ENCODE results near the gene ZNF629.

Gene ZNF629

DNA sequence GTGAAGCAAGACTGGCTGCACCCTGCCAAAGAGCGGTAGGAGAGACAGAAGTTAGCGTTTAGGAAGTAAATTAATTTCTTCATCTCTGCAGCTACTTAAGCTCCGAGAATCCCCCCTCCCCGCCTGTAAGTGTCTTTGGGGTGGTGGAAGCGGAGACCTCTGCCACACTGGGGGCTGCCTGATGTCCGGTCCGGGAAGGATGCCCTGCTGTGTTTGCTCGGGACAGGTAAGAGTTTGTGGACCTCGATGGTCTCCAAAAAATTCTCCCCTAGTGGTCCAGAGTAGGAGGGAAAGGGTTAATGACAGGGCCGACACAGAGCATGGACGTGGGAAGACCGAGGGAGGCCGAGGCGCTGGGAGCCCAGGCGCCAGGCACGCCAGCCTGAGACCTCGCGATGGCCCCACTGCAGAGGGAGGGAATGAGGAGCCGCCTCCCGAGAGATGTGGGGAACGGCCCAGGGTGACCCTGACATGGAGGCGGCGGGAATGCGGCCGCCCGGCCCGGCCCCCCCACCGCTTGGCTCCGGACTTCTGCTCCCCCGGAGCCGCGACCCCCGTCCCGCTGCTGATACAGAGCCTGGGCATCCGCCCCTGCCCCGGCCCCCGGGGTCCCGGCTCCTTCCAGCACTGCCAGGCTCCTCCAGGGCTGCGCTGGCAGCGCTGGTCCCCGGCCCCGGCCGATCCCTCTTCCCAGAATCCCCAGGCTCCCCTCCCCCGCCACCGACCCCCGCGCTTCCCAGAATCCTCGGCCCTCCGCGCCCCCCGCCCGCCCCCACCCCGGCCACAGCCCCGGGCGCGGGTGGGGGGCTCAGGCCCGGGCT lies 680 bp downstream of the ZNF629 start:
- no peak for DNase-seq (ENCODE audit: low read depth)

DNA sequence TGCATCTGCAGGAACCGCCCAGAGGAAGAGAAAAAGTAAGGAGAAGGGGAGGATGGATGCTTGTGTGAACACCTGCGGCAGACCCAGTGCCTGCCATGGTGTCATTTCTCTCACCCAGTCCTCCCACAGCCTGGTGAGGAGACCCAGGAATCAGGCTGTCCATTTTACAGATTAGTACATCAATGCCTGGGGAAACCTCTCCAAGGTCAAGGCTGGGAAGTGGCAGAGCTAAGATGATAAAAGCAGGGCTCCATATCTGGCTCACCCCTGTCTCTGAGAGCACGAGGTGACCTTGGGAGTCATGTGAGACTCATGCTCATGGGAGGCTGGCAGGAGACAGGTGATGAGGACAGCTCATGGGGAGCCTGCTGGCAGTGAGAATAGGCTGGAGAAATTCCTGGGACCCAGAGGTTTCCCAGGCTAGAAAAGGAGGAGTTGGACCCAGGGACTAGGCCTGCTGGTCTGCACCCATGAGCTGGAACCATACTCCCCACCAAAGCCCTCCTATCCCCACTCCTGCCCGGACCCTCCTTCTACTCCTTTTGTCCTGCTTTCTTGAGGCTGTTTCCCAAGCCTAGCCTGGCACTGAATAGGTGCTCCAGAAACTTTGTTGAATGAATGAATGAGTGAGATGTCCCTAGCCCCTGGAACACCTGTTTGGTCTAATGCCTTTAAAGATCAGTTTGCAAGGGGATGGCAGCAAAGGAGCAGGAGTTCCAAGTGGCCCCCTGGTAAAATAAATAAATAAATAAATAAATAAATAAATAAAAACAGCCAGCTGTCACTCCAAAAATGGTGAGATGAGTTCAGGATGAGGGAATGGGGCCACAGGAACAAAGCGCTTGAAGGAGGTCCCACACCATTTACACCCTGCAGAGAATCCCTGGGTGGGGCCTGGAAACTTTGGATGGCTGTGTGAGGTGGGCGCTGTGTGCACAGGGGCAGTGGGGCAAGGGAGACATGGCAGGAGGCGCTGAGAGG lies 1.6 kb downstream of the ZNF629 start:
- DNase-seq (ENCODE audit: low read depth), result no peak

DNA sequence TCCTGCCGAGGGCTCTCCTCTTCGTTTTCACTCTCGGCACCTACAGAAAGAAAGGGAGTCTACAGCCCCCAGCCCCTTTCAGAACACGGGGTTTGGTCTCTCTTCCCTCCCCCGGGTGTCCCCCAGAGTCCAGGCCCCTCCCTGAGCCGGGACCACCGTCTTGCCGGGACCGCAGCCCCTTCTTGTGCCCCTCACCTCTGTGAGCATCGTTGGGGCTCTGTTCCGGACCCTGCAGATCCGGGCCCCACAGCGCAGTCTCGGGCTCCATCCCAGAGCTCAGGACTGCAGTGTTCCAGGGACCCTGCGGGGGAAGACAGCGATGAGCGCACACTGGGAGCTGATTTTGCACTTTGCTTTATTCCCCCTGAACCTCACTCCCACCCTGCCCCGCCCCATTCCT lies 2.8 kb downstream of the ZNF629 start:
- DNase-seq (ENCODE audit: low read depth), result no peak

GRCh38 chr16:30783280-30784109 lies 3.5 kb downstream of the ZNF629 start:
- DNase-seq (ENCODE audit: low read depth), result no peak

DNA sequence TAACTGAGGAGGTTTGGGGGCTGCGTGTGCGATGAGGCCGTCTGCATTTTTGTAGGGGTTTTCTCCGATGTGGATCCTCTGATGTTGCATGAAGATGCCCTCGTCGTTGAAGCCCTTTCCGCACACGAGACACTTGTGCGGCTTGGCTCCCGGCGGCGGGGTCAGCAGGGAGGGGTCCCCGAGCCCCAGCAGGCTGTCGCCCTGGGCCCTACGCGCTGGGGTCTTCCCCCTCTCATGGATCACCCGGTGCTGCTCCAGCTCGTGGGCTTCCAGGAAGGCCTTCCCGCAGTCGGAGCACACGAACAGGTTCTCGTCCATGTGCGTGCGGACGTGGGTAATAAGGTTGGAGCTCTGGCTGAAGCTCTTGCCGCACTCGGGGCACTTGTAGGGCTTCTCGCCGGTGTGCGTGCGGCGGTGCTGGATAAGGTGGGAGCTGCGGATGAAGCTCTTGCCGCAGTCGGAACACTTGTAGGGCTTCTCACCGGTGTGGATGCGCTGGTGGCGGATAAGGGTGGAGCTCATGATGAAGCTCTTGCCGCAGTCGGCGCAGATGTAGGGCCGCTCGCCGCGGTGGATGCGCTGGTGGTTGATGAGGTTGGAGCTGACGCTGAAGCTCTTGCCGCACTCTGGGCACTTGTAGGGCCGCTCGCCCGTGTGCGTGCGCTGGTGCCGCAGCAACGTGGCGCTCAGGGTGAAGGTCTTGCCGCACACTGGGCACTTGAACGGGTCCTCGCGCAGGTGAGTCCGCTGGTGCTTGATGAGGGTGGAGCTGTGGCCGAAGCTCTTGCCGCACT lies 4.3 kb downstream of the ZNF629 start:
- no peak for DNase-seq (ENCODE audit: low read depth)

GRCh38 chr16:30780549-30780948 lies 6.5 kb downstream of the ZNF629 start:
- DNase-seq (ENCODE audit: low read depth), result no peak

GRCh38 chr16:30780021-30780420 lies 7.0 kb downstream of the ZNF629 start:
- no peak for DNase-seq (ENCODE audit: low read depth)

- no peak for DNase-seq (ENCODE audit: low read depth)
Observed at GRCh38 chr16:30779596-30779995, 7.4 kb downstream of the ZNF629 start.

- DNase-seq (ENCODE audit: low read depth), result no peak
Observed at GRCh38 chr16:30778549-30779244, 8.3 kb downstream of the ZNF629 start.

DNA sequence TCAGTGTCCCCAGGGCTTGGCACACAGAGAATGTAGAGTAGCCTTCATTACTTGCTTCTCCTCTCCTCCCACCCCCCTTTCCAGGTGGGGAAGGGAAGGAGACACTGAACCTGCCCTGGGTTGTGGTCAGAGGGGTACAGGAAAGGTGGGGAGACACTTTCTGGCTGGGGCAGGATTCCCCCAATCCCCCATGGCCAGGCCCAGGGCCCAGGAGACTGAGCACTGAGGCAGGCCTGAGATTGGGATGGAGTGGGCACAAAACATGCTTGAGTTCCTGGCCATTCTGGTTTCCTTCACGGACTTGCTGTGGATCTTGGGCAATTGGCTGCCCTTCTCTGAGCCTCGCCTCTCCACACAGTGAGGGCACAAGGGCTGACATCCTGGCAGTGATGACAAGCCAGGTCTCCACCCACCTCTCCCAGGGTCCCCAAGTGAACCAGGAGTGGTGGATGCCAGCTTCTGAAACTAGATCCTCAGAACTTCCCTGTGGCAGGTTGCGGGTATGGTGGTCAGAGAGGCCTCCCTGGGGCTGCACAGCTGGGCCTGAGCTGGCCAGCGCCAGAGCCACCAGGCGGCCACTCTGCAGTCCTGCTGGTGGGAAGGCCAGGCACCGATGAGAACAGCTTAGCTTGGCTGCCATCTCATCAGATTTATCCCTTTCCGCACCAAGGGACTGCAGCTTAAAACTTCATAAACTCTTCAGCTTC lies 9.3 kb downstream of the ZNF629 start:
- no peak for DNase-seq (ENCODE audit: low read depth)

DNA sequence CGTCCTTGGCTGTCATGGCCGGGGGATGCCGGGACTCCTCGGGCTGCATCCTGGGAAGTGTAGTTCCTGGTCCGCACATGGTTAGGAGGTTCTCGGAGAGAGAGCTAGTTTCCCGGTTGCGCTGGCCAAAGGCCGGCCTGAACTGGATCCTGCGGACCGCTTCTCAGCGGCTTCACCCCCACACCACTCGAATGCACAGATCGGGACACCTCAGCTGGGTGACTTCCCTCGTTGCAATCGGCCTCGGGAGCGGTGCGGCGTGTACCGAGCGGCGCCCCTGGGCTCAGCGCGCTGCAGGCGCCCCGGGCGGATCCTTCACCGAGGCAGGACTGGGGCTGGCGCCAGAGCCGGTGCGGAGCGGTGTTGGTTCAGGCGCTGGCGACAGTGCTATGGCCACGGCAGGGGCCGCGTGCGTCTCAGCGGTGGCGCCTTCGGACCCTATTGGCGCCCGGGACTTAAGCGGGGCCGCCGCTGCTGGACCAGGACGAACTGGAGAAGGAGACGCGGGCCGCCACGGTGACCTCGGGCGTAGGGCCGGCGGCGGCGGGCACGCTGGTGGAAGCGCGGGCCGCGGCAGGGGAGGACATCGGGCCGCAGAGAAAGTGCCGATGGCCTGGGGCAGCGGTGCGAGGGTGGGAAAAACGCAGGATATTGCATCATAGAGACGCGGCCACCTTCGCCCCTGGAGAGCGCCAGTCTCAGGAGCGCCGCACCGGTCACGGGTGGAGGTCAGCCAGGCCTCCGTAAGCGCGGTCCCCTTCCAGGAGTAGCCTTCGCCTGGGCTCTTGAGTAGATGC lies 11.4 kb downstream of the ZNF629 start:
- DNase-seq (ENCODE audit: low read depth), result peak; percentile 57

- no peak for DNase-seq (ENCODE audit: low read depth)
Observed at GRCh38 chr16:30775131-30775391, 11.9 kb downstream of the ZNF629 start.

DNA sequence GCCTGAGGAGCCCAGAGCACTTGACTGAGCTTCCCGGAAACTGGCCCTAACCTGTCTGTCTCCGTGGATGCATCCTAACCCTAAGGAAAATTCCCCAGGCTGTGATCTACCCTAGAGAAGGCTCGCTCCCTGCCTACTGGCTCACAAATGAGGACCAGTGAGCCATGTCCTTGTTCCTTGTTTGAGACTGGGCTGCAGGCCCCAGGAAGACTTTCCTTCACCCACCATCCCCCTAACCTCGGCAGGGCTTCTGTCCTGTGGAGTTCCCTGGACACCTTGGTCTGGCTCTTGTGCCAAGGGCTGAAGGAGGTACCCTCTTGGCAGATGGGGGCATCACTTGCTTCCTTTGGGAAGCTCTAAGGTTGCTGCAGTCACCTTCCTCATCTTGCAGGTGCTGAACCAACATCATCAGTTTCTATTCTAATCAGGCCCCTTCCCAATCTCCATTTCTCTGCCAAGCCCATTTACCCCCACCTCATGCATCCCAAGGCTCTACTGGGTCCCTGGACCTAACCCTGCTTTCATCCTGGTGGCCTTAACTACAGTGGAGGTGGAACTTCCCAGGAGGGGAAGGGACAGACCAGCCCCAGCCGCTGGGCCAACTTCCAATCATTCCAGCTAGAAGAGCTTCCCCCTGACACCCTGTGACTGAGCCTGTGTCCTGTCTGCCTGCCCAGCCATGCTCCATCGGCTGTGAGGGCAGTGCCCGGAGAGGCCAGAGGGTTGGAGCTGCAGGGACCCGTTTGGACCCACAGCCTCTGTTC lies 12.5 kb downstream of the ZNF629 start:
- no peak for DNase-seq (ENCODE audit: low read depth)

DNA sequence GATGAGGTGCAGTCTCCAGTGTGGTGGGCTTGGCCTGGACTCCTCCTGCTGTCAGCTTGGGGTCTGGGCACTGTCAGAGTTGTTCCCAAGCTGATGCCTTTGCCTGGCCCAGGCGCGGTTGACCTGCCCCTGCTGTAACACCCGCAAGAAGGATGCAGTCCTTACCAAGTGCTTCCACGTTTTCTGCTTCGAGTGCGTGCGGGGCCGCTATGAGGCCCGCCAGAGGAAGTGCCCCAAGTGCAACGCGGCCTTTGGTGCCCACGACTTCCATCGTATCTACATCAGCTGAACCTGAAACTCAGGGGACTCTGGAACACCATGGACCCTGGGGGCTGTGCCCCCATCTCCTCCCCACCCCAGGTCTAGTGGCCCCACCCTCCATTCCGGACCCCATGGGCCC lies 13.2 kb downstream of the ZNF629 start:
- DNase-seq (ENCODE audit: low read depth), result no peak

GRCh38 chr16:30771726-30772125 lies 15.3 kb downstream of the ZNF629 start:
- DNase-seq (ENCODE audit: low read depth), result no peak

- DNase-seq (ENCODE audit: low read depth), result no peak
Observed at GRCh38 chr16:30769379-30770089, 17.5 kb downstream of the ZNF629 start.

GRCh38 chr16:30768583-30769181 lies 18.3 kb downstream of the ZNF629 start:
- DNase-seq (ENCODE audit: low read depth), result no peak

Measured in GM04504 (cell line).